GM12878 (cell line): Measurements from ENCODE around the gene SIL1.

Experiments
- CTCF ChIP-seq, 3 experiments: IDR thresholded peaks in 2 of 3; conservative IDR thresholded peaks in 1 of 3; 2 replicates each; pipeline ENCODE4 v1.5.1; 2011; ENCODE audit warnings: low read depth in 3 of 3, low read length in 3 of 3, mild to moderate bottlenecking in 3 of 3, control low read depth in 2 of 3, moderate library complexity in 2 of 3, inconsistent platforms in 1 of 3, mixed read lengths in 1 of 3; ENCODE audit not compliant: control insufficient read depth in 2 of 3, insufficient read depth in 1 of 3; ENCODE audit errors: extremely low read depth in 1 of 3
- NFYB ChIP-seq: IDR thresholded peaks from 2 replicates; pipeline ENCODE4 v1.6.1; 2011; ENCODE audit warnings: low read depth, mild to moderate bottlenecking, low read length, improper control_type of control experiment, moderate library complexity; ENCODE audit not compliant: insufficient read depth
- RAD21 ChIP-seq: IDR thresholded peaks from 2 replicates; pipeline ENCODE4 v1.6.1; 2011; ENCODE audit warnings: mild to moderate bottlenecking, low read depth, low read length, moderate library complexity; ENCODE audit not compliant: insufficient read depth
- ZNF274 ChIP-seq: IDR thresholded peaks from one replicate; pipeline ENCODE4 v1.8.0; 2011; ENCODE audit not compliant: insufficient read length, insufficient read depth

- TF ChIP-seq RAD21 (no peak), NFYB (no peak), CTCF (IDR thresholded peaks at IDR 0.05 in 2 of 3, conservative IDR thresholded peaks at IDR 0.05 in 1 of 3; ENCODE audit: control insufficient read depth in 2 of 3, extremely low read depth in 1 of 3, insufficient read depth in 1 of 3, low read depth in 3 of 3, low read length in 3 of 3) (no peak), ZNF274 (no peak)
These were observed 235.4 kb downstream of the SIL1 start for GRCh38 chr5:138962614-138963370.
